Skin epidermis (tissue), 12 donors: ENCODE results near the gene ZNF639.
"Not testable (repeated sequence)": the region's sequence is repeated elsewhere in the genome, so short reads cannot be mapped to it uniquely, and the experiment has no call there.

ENCODE experiments used
- H3K27ac ChIP-seq, 21 experiments: fragments of 200-600 bp; sonication (generic) in 11 of 21; one replicate each; pipeline ENCODE4 v1.5.0; 2020; ENCODE audit warnings: mild to moderate bottlenecking in 3 of 21, inconsistent platforms in 2 of 21, moderate library complexity in 2 of 21
- H3K4me3 ChIP-seq, 7 experiments: fragments of 200-600 bp; sonication (generic) in 2 of 7; one replicate each; pipeline ENCODE4 v1.5.0; 2020; ENCODE audit warnings: inconsistent platforms in 2 of 7, mild to moderate bottlenecking in 2 of 7, moderate library complexity in 1 of 7

The ZNF639 gene

GRCh38 chr3:179322286-179323196 lies at the start of gene ZNF639:
TSS of gene ZNF639 (plus strand) at chr3:179323031. CDS start at chr3:179328294, 5,263 bp downstream.
- peak within 1 kb of the TSS; percentile 80 to 99 (median 94) for H3K27ac ChIP-seq
- H3K4me3 ChIP-seq = peak within 1 kb of the TSS; percentile 73 to 93 (median 81)

- not testable (repeated sequence) for H3K27ac ChIP-seq, H3K4me3 ChIP-seq
Observed at GRCh38 chr3:179274434-179274833, 48.4 kb upstream of the ZNF639 start.

GRCh38 chr3:179276001-179276400 lies 46.8 kb upstream of the ZNF639 start:
- H3K4me3 ChIP-seq = no peak overlapping the region
- H3K27ac ChIP-seq = no peak overlapping the region

- no peak overlapping the region for H3K4me3 ChIP-seq
- no peak overlapping the region for H3K27ac ChIP-seq
Observed at GRCh38 chr3:179276743-179277142, 46.1 kb upstream of the ZNF639 start.

- no peak overlapping the region for H3K27ac ChIP-seq
- no peak overlapping the region for H3K4me3 ChIP-seq
Observed at GRCh38 chr3:179278151-179278550, 44.7 kb upstream of the ZNF639 start.

- Histone ChIP-seq H3K27ac (no peak overlapping the region), H3K4me3 (no peak overlapping the region)
Observed at GRCh38 chr3:179278932-179279693, 43.7 kb upstream of the ZNF639 start.

- Histone ChIP-seq H3K4me3 (no peak overlapping the region), H3K27ac (no peak overlapping the region)
Observed at GRCh38 chr3:179279837-179280236, 43.0 kb upstream of the ZNF639 start.

- no peak overlapping the region for H3K4me3 ChIP-seq
Observed at GRCh38 chr3:179281825-179282224, 41.0 kb upstream of the ZNF639 start.

GRCh38 chr3:179286331-179286730 lies 36.5 kb upstream of the ZNF639 start:
- no peak overlapping the region for H3K27ac ChIP-seq
- no peak overlapping the region for H3K4me3 ChIP-seq

More at GRCh38 chr3:179281825-179282224, 41.0 kb upstream of the ZNF639 start:
- no peak overlapping the region for H3K27ac ChIP-seq

- H3K27ac ChIP-seq = no peak overlapping the region
Observed at GRCh38 chr3:179288845-179289244, 34.0 kb upstream of the ZNF639 start.

GRCh38 chr3:179289295-179289694 lies 33.5 kb upstream of the ZNF639 start:
- Histone ChIP-seq H3K4me3 (no peak overlapping the region), H3K27ac (no peak overlapping the region)

More at GRCh38 chr3:179288845-179289244, 34.0 kb upstream of the ZNF639 start:
- no peak overlapping the region for H3K4me3 ChIP-seq

GRCh38 chr3:179292450-179292849 lies 30.4 kb upstream of the ZNF639 start:
- H3K27ac ChIP-seq = no peak overlapping the region
- H3K4me3 ChIP-seq = no peak overlapping the region

GRCh38 chr3:179297971-179298725 lies 24.7 kb upstream of the ZNF639 start:
- H3K27ac ChIP-seq = no peak overlapping the region
- H3K4me3 ChIP-seq = no peak overlapping the region

GRCh38 chr3:179299316-179299715 lies 23.5 kb upstream of the ZNF639 start:
- H3K4me3 ChIP-seq = no peak overlapping the region
- H3K27ac ChIP-seq = no peak overlapping the region

GRCh38 chr3:179299999-179300613 lies 22.7 kb upstream of the ZNF639 start:
- Histone ChIP-seq H3K27ac (no peak overlapping the region), H3K4me3 (no peak overlapping the region)

GRCh38 chr3:179301645-179302044 lies 21.2 kb upstream of the ZNF639 start:
- H3K4me3 ChIP-seq = no peak overlapping the region
- H3K27ac ChIP-seq = no peak overlapping the region

- Histone ChIP-seq H3K27ac (no peak overlapping the region), H3K4me3 (no peak overlapping the region)
Observed at GRCh38 chr3:179302111-179302510, 20.7 kb upstream of the ZNF639 start.

- Histone ChIP-seq H3K27ac (no peak overlapping the region), H3K4me3 (no peak overlapping the region)
Observed at GRCh38 chr3:179304605-179305004, 18.2 kb upstream of the ZNF639 start.

- H3K27ac ChIP-seq = peak overlapping the region in 1 of 21 experiments; percentile 27
- H3K4me3 ChIP-seq = not testable (repeated sequence)
Observed at GRCh38 chr3:179307362-179307761, 15.5 kb upstream of the ZNF639 start.

GRCh38 chr3:179308001-179308400 lies 14.8 kb upstream of the ZNF639 start:
- Histone ChIP-seq H3K27ac (peak overlapping the region in 1 of 21 experiments; percentile 27), H3K4me3 (no peak overlapping the region)
